Gastrocnemius medialis (tissue), 4 donors: Measurements from ENCODE around the gene FBXW4. TPM values are rescaled to one million over a fixed set of nuclear protein-coding genes. Genes with fewer than 3 reads are reported as not detected.

Experiments
- ATAC-seq, 2 donors: fragments of 150-250 bp; one replicate each; pipeline ENCODE4 v1.9.1; 2016
- DNase-seq, 2 donors: peaks; one replicate each; pipeline ENCODE4 v3.0.0-alpha.2; 2019
- H3K27ac ChIP-seq, 4 donors: fragments of 200-600 bp; sonication (generic); 1 replicate in 1 of 4; 2 replicates in 3 of 4; pipeline ENCODE4 v1.5.1; 2016 to 2018; ENCODE audit warnings: mild to moderate bottlenecking in 2 of 4, moderate library complexity in 1 of 4
- H3K27me3 ChIP-seq, 3 donors: fragments of 200-600 bp; sonication (generic) in 2 of 3; 1 replicate in 1 of 3; 2 replicates in 2 of 3; pipeline versions ENCODE4 v1.5.1 to v1.6.0; 2016 to 2019; ENCODE audit warnings: mild to moderate bottlenecking in 1 of 3, moderate library complexity in 1 of 3
- H3K36me3 ChIP-seq, 2 donors: fragments of 200-600 bp; sonication (generic) in 1 of 2; one replicate each; pipeline ENCODE4 v1.5.1; 2017 to 2018
- H3K4me1 ChIP-seq, 2 donors: fragments of 200-600 bp; sonication (generic) in 1 of 2; one replicate each; pipeline ENCODE4 v1.5.1; 2016 to 2017; ENCODE audit warnings: mild to moderate bottlenecking in 2 of 2
- H3K4me3 ChIP-seq, 4 donors: fragments of 200-600 bp; sonication (generic) in 3 of 4; 1 replicate in 1 of 4; 2 replicates in 3 of 4; pipeline ENCODE4 v1.5.1; 2016 to 2019; ENCODE audit warnings: mild to moderate bottlenecking in 2 of 4
- H3K9me3 ChIP-seq, 3 donors: fragments of 200-600 bp; sonication (generic) in 2 of 3; 1 replicate in 1 of 3; 2 replicates in 2 of 3; pipeline ENCODE4 v1.5.1; 2016 to 2019
- POLR2A ChIP-seq, 2 donors: fragments of 450-650 bp; IDR thresholded peaks; one replicate each; pipeline ENCODE4 v1.6.1; 2017; ENCODE audit warnings: antibody characterized with exemption in 2 of 2, mild to moderate bottlenecking in 2 of 2, moderate library complexity in 2 of 2
- in situ Hi-C, 4 donors: fragments of 200-750 bp; cut with MboI; loops; one replicate each; pipeline versions ENCODE4 v1.15.0 to v1.8.0; 2017; ENCODE audit warnings: low sequenced_read_pairs in 4 of 4
- intact Hi-C: fragments of 100-400 bp; cut with DNase I; formaldehyde crosslinking; loops from one replicate; pipeline ENCODE4 v1.15.1; 2023; ENCODE audit warnings: low total_unique reads
- total RNA-seq, 4 donors: library from RNA; depleted of rRNA; stranded (reverse); fragments of >200 nt; gene quantifications; one replicate each; pipeline versions ENCODE4 v1.1.0 to v1.2.3, GENCODE V29; 2016
- TF ChIP-seq, protein P1 (sequence below), 5 experiments: fragments of 450-650 bp in 3 of 5; fragments of 200-600 bp in 2 of 5; sonication (generic) in 2 of 5; IDR thresholded peaks in 4 of 5; conservative IDR thresholded peaks in 1 of 5; 1 replicate in 4 of 5; 2 replicates in 1 of 5; pipeline ENCODE4 v1.5.1; 2016 to 2019; ENCODE audit warnings: antibody characterized with exemption in 5 of 5, mild to moderate bottlenecking in 3 of 5, moderate library complexity in 3 of 5

FBXW4 gene
- total RNA-seq, 4 donors from 2014 or later = 43.1 to 72.6 (median 70.2) TPM

DNA sequence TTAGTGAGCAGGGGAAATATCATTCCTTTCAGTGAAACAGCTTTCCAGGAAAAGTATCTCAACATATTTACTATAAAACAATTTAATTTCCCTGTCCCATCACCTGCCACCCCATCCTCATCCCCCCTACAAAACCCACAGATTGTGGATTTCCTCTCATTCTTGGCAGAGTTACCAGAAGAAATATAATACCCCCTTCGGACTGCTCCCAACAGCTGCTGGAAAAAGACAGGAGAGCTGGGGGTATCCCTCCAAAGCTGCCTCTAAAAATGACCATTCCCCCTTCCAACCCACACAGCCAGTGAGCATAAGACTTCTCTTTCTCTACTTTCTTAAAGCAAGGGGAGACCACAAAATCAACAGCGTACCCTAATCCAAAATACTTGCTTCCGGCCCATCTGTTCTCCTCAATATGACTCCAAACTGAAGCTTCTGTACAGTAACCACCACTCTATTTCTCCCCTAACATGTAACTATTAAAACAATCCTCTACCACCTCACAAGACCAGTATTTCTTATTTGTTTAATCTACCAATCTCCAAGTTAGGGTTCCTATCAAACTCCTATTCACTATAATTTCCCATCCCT, 7.8 kb downstream of the FBXW4 start:
- Histone ChIP-seq H3K36me3 (no peaks in the 10 kb centered on the region), H3K4me1 (peaks cover 38 to 59% of the 10 kb centered on the region in 2 donors), H3K27me3 (no peaks in the 10 kb centered on the region), H3K27ac (no peak overlapping the region), H3K9me3 (no peaks in the 10 kb centered on the region), H3K4me3 (no peak overlapping the region)
- ATAC-seq (no peak), DNase-seq (no peak)
- TF ChIP-seq POLR2A (IDR thresholded peaks at IDR 0.05) = no peak
- TF ChIP-seq, protein P1, sequence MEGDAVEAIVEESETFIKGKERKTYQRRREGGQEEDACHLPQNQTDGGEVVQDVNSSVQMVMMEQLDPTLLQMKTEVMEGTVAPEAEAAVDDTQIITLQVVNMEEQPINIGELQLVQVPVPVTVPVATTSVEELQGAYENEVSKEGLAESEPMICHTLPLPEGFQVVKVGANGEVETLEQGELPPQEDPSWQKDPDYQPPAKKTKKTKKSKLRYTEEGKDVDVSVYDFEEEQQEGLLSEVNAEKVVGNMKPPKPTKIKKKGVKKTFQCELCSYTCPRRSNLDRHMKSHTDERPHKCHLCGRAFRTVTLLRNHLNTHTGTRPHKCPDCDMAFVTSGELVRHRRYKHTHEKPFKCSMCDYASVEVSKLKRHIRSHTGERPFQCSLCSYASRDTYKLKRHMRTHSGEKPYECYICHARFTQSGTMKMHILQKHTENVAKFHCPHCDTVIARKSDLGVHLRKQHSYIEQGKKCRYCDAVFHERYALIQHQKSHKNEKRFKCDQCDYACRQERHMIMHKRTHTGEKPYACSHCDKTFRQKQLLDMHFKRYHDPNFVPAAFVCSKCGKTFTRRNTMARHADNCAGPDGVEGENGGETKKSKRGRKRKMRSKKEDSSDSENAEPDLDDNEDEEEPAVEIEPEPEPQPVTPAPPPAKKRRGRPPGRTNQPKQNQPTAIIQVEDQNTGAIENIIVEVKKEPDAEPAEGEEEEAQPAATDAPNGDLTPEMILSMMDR (IDR thresholded peaks at IDR 0.05 in 4 of 5, conservative IDR thresholded peaks at IDR 0.05 in 1 of 5) = no peak
- in situ Hi-C loops = no loop called here
- intact Hi-C loops = no loop called here

DNA sequence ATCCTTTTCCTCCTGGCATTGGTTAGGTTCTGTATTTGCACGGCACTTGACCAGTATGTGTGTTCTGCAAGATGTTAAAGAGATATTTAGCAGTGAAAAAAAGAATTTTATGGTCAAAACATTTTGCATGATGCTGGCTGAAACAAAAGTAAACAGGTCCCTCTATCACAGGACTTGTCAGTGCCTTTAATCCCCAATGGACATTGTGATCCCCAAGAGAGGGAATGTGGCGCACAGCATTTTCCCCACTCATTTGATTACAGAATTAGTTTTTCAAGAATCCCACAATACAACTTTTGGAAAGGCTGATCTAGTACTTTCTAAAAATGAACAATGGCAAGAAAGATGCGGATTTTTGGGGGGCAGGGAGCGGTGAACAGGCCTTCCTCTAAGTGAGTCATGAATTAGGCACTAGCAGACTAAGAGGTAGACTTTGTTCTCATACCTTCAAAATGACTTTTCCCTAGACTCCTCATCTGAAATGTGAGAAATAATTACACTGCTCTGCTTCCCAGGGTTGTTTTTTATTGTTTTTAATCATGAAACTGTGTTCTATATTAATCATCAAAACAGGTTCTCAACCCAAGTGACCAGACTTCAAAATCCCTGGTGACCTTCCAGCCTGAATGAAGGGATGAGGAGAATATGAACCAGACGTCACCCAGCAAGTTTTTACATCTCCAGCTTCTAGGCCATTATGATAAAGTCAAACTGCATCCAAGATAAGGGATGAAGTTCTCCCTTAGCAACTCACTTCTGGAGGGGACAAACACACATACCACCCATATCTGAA, 8.6 kb downstream of the FBXW4 start:
- Histone ChIP-seq H3K4me1 (peaks cover 41 to 59% of the 10 kb centered on the region in 2 donors), H3K4me3 (no peak overlapping the region), H3K27me3 (no peaks in the 10 kb centered on the region), H3K36me3 (no peaks in the 10 kb centered on the region), H3K27ac (no peak overlapping the region), H3K9me3 (no peaks in the 10 kb centered on the region)
- no peak for ATAC-seq
- no peak for DNase-seq
- intact Hi-C loops (no loop called here), in situ Hi-C loops (no loop called here)
- TF ChIP-seq POLR2A (IDR thresholded peaks at IDR 0.05) = no peak
- TF ChIP-seq, protein P1 (IDR thresholded peaks at IDR 0.05 in 4 of 5, conservative IDR thresholded peaks at IDR 0.05 in 1 of 5) = no peak

DNA sequence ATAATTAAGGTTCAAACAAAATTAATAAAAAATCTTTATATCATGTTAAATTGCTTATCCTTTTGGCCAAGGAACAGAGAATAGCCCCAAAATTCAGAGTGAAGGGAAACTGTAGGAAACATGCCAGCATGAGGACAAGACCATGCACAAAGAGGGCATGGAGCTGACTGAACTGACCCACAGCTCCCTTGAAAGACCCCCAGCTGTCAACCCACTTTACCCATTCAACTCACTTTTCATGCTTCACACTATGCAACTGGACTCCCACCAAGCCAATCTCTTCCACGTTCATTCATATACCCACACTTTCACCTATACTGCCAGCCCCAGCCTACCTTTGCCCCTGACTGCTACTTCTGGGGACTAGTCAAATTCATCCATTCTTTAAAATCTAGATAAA, 10.2 kb downstream of the FBXW4 start:
- Histone ChIP-seq H3K36me3 (no peaks in the 10 kb centered on the region), H3K27me3 (no peaks in the 10 kb centered on the region), H3K9me3 (no peaks in the 10 kb centered on the region), H3K4me1 (peaks cover 42 to 53% of the 10 kb centered on the region in 2 donors), H3K4me3 (no peak overlapping the region), H3K27ac (no peak overlapping the region)
- intact Hi-C loops = no loop called here
- in situ Hi-C loops = no loop called here
- no peak for TF ChIP-seq POLR2A (IDR thresholded peaks at IDR 0.05)
- TF ChIP-seq, protein P1 (IDR thresholded peaks at IDR 0.05 in 4 of 5, conservative IDR thresholded peaks at IDR 0.05 in 1 of 5) = no peak
- ATAC-seq (no peak), DNase-seq (no peak)

DNA sequence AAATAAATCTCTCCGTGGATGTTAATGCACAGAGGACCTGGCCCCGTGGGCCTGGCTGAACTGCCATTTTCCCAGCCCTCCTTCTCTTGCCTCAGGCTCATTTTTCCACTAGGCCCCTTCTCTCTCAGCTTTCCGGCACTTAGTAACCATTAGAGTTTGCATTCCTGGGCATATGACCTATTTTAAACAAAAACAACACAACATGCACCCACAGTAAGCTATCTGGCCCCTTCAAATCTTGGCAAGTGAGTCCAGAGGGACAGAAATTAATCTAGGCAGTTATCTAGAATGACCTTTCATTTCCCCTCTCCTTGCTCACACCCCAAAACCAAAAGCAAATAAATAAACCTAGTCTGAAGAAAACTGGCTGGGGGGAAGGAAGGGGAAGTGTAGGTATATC, 11.7 kb downstream of the FBXW4 start:
- TF ChIP-seq POLR2A (IDR thresholded peaks at IDR 0.05) = no peak
- TF ChIP-seq, protein P1 (IDR thresholded peaks at IDR 0.05 in 4 of 5, conservative IDR thresholded peaks at IDR 0.05 in 1 of 5) = no peak

More for the DNA sequence above, 11.7 kb downstream of the FBXW4 start:
- H3K36me3 ChIP-seq = no peaks in the 10 kb centered on the region
- H3K4me3 ChIP-seq = no peak overlapping the region
- in situ Hi-C loops = no loop called here
- ATAC-seq (no peak), DNase-seq (no peak)
- H3K9me3 ChIP-seq = no peaks in the 10 kb centered on the region
- intact Hi-C loops = no loop called here
- H3K27ac ChIP-seq = no peak overlapping the region
- H3K4me1 ChIP-seq = peaks cover 48 to 54% of the 10 kb centered on the region in 2 donors
- no peaks in the 10 kb centered on the region for H3K27me3 ChIP-seq
